Measurements from ENCODE around the gene LCP2. TPM values are rescaled to one million over a fixed set of nuclear protein-coding genes. Genes with fewer than 3 reads are reported as not detected.

LCP2 gene
- total RNA-seq, 1 donor from 2014 or later = not detected

GRCh38 chr5:170238456-170239196 is 59.0 kb downstream of the LCP2 start:
- Mint-ChIP-seq H3K27me3 (ENCODE audit: insufficient read depth, low read depth) (no peaks in the 10 kb centered on the region), H3K4me1 (peaks cover 6% of the 10 kb centered on the region), H3K4me3 (no peak overlapping the region), H3K27ac (no peak overlapping the region), H3K36me3 (no peaks in the 10 kb centered on the region), H3K9me3 (no peaks in the 10 kb centered on the region)
- Histone ChIP-seq H3K4me1 (peaks cover 19% of the 10 kb centered on the region), H3K4me2 (peak overlapping the region; percentile 6), H3K27me3 (no peaks in the 10 kb centered on the region), H3F3A (ENCODE audit: low read depth) (no peaks in the 10 kb centered on the region), H3K4me3 (no peak overlapping the region), H2AFZ (replicated peaks) (peak overlapping the region; percentile 72), H3K36me3 (no peaks in the 10 kb centered on the region), H3K9me3 (ENCODE audit: low read depth) (no peaks in the 10 kb centered on the region), H3K27ac (no peak overlapping the region), H3K79me2 (ENCODE audit: low read depth) (no peaks in the 10 kb centered on the region), H4K20me1 (ENCODE audit: low read depth) (no peaks in the 10 kb centered on the region), H3K9ac (no peak overlapping the region)
- no peak for DNase-seq (ENCODE audit: low spot score)
- no peak for TF ChIP-seq EZH2 (IDR thresholded peaks at IDR 0.05)
- no peak for TF ChIP-seq CTCF (IDR thresholded peaks at IDR 0.05)
- TF ChIP-seq EZH2phosphoT487 (IDR thresholded peaks at IDR 0.05) = no peak

GRCh38 chr5:170235876-170236864 is 61.4 kb downstream of the LCP2 start:
- no peaks in the 10 kb centered on the region for H3K79me2 ChIP-seq (ENCODE audit: low read depth)
- peaks cover 19% of the 10 kb centered on the region for H3K4me1 ChIP-seq
- H3K4me1 Mint-ChIP-seq = peaks cover 6% of the 10 kb centered on the region
- no peaks in the 10 kb centered on the region for H3K27me3 ChIP-seq
- no peaks in the 10 kb centered on the region for H3F3A ChIP-seq (ENCODE audit: low read depth)
- no peak overlapping the region for H3K27ac ChIP-seq
- no peak overlapping the region for H3K4me3 Mint-ChIP-seq
- no peak for DNase-seq (ENCODE audit: low spot score)
- no peaks in the 10 kb centered on the region for H3K9me3 Mint-ChIP-seq
- H3K4me3 ChIP-seq = no peak overlapping the region
- no peak overlapping the region for H3K9ac ChIP-seq
- no peaks in the 10 kb centered on the region for H3K27me3 Mint-ChIP-seq (ENCODE audit: insufficient read depth, low read depth)
- no peak overlapping the region for H3K27ac Mint-ChIP-seq
- H3K36me3 ChIP-seq = no peaks in the 10 kb centered on the region
- no peak overlapping the region for H2AFZ ChIP-seq (replicated peaks)
- no peaks in the 10 kb centered on the region for H4K20me1 ChIP-seq (ENCODE audit: low read depth)
- no peaks in the 10 kb centered on the region for H3K36me3 Mint-ChIP-seq
- H3K4me2 ChIP-seq = no peak overlapping the region
- TF ChIP-seq EZH2phosphoT487 (IDR thresholded peaks at IDR 0.05) = no peak
- TF ChIP-seq CTCF (IDR thresholded peaks at IDR 0.05) = no peak
- TF ChIP-seq EZH2 (IDR thresholded peaks at IDR 0.05) = no peak
- no peaks in the 10 kb centered on the region for H3K9me3 ChIP-seq (ENCODE audit: low read depth)

- Histone ChIP-seq H2AFZ (replicated peaks) (no peak overlapping the region), H3K9ac (no peak overlapping the region), H3K27ac (no peak overlapping the region), H3K27me3 (no peaks in the 10 kb centered on the region), H3K9me3 (ENCODE audit: low read depth) (no peaks in the 10 kb centered on the region), H4K20me1 (ENCODE audit: low read depth) (no peaks in the 10 kb centered on the region), H3K36me3 (no peaks in the 10 kb centered on the region), H3K4me1 (peaks cover 22% of the 10 kb centered on the region), H3F3A (ENCODE audit: low read depth) (no peaks in the 10 kb centered on the region), H3K79me2 (ENCODE audit: low read depth) (no peaks in the 10 kb centered on the region), H3K4me3 (no peak overlapping the region), H3K4me2 (no peak overlapping the region)
- no peak overlapping the region for H3K4me3 Mint-ChIP-seq
- TF ChIP-seq CTCF (IDR thresholded peaks at IDR 0.05) = no peak
- no peak for TF ChIP-seq EZH2 (IDR thresholded peaks at IDR 0.05)
- TF ChIP-seq EZH2phosphoT487 (IDR thresholded peaks at IDR 0.05) = no peak
- no peaks in the 10 kb centered on the region for H3K36me3 Mint-ChIP-seq
- H3K4me1 Mint-ChIP-seq = peaks cover 18% of the 10 kb centered on the region
- no peak overlapping the region for H3K27ac Mint-ChIP-seq
- peaks cover 3% of the 10 kb centered on the region for H3K27me3 Mint-ChIP-seq (ENCODE audit: insufficient read depth, low read depth)
- H3K9me3 Mint-ChIP-seq = no peaks in the 10 kb centered on the region
- DNase-seq (ENCODE audit: low spot score) = no peak
Measured at GRCh38 chr5:170233358-170233892, 64.2 kb downstream of the LCP2 start.
